ENCODE results near the gene COL6A2.

Gene COL6A2

DNA sequence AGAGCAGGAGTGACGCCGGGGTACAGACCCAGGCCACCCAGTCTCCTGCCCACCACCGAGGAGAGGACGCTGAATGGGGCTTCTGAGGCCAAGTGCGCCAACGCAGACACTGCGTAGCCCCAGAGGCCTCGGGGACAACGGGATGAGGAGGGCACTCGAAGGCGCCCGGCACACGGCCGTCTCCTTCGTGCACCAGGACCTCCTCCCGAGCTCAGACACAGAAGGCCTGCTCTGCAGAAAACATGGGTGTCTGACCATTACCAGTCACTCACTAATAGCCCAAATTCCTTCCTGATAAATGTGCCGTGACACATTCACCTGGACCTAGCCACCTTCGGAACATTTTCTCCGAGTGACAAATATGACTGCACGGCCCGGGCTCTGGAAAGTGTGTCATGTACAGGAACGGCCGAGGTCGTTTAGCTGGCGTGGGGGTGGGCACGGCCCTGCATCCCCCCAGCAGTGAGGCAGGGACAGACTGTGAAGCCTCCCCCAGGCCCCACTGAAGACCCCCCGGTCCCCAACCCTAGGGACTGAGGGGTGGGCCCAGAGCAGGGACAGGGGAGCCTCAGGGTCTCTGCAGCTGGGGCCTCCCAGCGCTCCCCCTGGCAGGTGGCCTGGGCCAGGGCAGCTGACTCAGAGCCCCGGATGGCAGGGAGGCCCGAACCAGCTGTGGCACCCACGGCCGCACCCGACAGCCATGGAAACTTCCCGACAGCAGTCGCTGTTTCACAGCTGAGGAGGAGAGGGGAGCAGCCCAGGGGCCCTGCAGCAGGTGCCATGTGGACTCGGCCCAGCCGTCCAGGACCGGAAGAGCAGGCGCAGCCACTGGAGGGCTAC is 16.7 kb upstream of the COL6A2 start:
- TF ChIP-seq GATA3 (IDR thresholded peaks at IDR 0.05; ENCODE audit: low read depth, low read length): no peak
- TF ChIP-seq GATA2 (IDR thresholded peaks at IDR 0.05; ENCODE audit: low read depth, low read length): no peak

DNA sequence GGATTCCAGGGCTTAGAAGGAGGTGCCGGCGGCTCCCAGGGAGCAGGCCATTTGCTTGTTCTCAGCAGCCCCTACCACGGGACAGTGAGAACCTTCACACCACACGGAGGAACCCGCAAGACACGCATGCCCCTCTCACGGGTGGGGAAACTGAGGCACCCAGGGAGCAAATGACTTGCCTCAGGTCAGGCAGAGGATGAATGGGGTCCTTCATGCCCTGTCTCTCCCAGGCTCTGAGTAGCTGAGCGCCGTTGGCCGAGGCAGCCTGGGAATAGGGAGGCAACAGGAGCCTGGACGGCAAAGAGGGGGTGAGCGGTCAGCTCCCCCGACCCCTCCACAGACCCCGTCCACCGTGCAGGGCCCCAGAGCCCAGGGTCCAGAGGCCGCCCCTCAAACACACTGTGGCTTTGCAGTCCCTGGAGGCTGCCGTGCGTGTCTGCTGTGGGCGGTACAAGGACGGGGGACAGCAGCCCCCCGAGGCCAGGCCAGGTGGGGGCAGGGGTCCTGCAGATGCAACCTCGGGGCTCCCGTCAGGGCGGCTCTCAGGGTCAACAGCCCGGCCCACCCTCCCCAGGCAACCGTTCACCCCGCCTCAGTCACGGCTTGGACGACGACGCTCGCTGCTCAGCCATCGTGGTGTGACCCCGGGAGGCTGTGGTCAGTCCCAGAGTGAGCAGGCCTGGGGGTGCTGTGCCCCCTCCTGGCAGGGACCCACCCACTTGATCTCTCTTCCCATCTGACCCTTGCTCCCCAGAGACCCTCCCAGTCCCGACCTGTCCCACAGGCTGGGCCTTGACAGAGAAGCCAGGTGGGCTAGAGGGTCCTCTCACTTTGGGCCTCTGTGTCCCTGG is 15.8 kb upstream of the COL6A2 start:
- no peak for TF ChIP-seq GATA3 (IDR thresholded peaks at IDR 0.05; ENCODE audit: low read depth, low read length)
- TF ChIP-seq GATA2 (IDR thresholded peaks at IDR 0.05; ENCODE audit: low read depth, low read length): no peak

DNA sequence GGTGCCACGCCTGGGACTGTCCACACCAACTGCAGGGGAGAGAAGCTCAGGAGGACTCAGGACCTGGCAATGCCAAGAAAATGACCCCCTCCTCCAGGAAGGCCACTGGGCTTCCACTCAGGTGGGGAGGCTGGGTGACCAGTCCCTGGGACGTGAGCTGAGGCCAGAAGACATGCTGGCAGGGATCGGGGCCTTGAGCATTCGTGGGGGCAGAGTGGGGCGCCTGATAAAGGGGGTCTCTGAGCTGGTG is 15.3 kb upstream of the COL6A2 start:
- TF ChIP-seq GATA3 (IDR thresholded peaks at IDR 0.05; ENCODE audit: low read depth, low read length) (no peak), GATA2 (IDR thresholded peaks at IDR 0.05; ENCODE audit: low read depth, low read length) (no peak)

DNA sequence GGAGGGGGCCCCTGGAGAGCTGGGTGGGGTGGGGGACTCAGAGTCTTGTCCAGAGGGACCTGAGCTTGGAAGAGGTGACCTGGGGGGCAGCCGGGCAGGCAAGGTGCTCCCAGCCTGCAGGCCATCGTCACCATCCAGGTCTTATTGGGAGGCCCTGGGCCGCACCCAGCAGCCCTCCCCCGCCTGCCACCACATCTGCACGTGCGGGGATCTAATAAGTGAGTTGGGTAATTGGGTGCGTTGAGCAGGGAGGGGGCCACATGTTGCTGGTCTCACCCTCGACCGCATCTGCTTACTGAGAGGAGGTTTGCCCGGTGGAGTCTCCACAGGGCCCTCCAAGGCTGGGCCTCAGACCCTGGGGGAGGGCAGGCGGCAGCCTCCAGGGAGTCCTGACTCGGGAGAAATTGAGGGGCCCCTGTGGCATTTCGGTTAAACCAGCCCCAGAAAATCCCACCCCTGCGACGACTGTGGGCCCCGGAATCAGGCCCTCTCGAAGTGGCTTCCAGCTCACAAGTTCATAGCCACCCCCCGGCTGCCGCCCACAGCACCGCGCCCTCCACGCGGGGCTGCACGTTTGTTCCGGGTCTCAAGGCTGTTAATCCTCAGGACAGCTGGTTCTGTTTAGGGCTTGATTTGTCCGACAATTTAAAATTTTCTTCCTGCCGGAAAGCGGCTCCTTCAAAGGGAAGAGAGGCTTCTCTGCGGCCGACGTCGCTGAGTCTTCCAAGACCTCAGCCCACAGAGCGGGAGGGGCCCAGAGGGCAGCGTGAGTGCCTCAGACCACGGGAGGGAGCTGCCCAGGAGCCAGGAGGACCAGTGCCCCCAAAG is 14.7 kb upstream of the COL6A2 start:
- TF ChIP-seq GATA2 (IDR thresholded peaks at IDR 0.05; ENCODE audit: low read depth, low read length) (no peak), GATA3 (IDR thresholded peaks at IDR 0.05; ENCODE audit: low read depth, low read length) (no peak)

DNA sequence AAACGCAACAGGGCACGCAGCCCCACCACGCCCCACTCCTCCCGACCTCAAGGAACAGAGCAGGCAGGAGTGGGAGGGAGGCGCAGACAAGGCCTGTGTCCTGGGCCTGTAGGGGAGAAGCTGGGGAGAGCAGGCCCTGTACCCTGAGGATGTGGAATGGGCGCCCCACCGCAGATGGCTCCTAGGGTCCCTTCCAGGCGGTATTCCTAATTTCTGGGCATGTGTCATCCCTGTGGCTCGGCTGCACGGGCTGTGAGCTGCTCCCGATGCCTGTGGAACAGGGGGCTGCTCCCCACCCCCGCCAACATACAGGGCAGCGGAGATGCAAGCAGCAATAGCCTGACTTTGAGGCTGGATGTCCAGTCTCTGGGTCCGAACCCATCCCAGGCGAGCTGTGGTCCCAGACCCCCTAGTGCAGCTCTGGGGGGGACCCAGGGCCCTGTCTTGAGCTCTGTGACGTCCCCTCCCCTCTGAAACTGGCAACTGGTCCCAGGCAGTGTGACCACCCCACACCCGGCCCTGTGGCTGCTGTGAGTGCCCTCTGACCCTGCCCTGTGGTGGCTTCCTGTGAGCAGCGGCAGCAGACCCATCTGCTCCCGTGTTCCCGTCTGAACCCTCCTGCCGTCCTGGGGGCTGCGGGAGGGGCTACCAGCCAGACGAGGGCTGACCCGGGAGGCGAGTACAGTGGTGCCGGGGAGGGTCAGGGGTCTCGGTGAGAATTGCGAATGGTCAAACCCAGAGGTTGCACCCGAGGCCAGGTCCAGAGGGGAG is 13.9 kb upstream of the COL6A2 start:
- TF ChIP-seq GATA2 (IDR thresholded peaks at IDR 0.05; ENCODE audit: low read depth, low read length): no peak
- TF ChIP-seq GATA3 (IDR thresholded peaks at IDR 0.05; ENCODE audit: low read depth, low read length): no peak

GRCh38 chr21:46084709-46085108 is 13.2 kb upstream of the COL6A2 start:
- TF ChIP-seq GATA3 (IDR thresholded peaks at IDR 0.05; ENCODE audit: low read depth, low read length) (no peak), GATA2 (IDR thresholded peaks at IDR 0.05; ENCODE audit: low read depth, low read length) (no peak)

DNA sequence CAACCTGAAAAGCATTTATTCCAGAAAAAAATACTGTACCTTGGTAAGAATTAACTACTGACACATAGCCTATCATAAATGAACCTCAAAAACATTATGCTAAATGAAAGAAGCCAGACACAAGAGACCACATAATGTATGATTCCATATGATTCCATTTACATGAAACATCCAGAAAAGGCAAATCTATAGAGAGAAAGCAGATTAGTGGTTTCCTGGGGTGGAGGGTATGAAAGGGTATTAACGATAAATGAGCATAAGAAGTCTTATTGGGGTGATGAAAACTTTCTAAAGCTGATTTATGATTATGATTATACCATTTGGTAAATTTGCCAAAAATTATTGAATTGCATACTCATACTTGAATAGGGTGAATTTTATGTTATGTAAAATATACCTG is 10.3 kb upstream of the COL6A2 start:
- TF ChIP-seq GATA2 (IDR thresholded peaks at IDR 0.05; ENCODE audit: low read depth, low read length) (no peak), GATA3 (IDR thresholded peaks at IDR 0.05; ENCODE audit: low read depth, low read length) (no peak)

GRCh38 chr21:46088189-46088588 is 9.7 kb upstream of the COL6A2 start:
- TF ChIP-seq GATA2 (IDR thresholded peaks at IDR 0.05; ENCODE audit: low read depth, low read length) (no peak), GATA3 (IDR thresholded peaks at IDR 0.05; ENCODE audit: low read depth, low read length) (no peak)

GRCh38 chr21:46089285-46089684 is 8.6 kb upstream of the COL6A2 start:
- TF ChIP-seq GATA3 (IDR thresholded peaks at IDR 0.05; ENCODE audit: low read depth, low read length): no peak
- no peak for TF ChIP-seq GATA2 (IDR thresholded peaks at IDR 0.05; ENCODE audit: low read depth, low read length)

- no peak for TF ChIP-seq GATA3 (IDR thresholded peaks at IDR 0.05; ENCODE audit: low read depth, low read length)
- TF ChIP-seq GATA2 (IDR thresholded peaks at IDR 0.05; ENCODE audit: low read depth, low read length): no peak
Observed at GRCh38 chr21:46091118-46091517, 6.8 kb upstream of the COL6A2 start.

- TF ChIP-seq GATA2 (IDR thresholded peaks at IDR 0.05; ENCODE audit: low read depth, low read length): no peak
- no peak for TF ChIP-seq GATA3 (IDR thresholded peaks at IDR 0.05; ENCODE audit: low read depth, low read length)
Observed at GRCh38 chr21:46091631-46092025, 6.3 kb upstream of the COL6A2 start.

- TF ChIP-seq GATA2 (IDR thresholded peaks at IDR 0.05; ENCODE audit: low read depth, low read length) (no peak), GATA3 (IDR thresholded peaks at IDR 0.05; ENCODE audit: low read depth, low read length) (no peak)
Observed at GRCh38 chr21:46092026-46092764, 5.7 kb upstream of the COL6A2 start.

All from SH-SY5Y (cell line).